Keratinocyte (primary cell): ENCODE results near the gene MCUB. TPM values are rescaled to one million over a fixed set of nuclear protein-coding genes. Genes with fewer than 3 reads are reported as not detected.

Experiments used
- DNase-seq: peaks from one replicate; pipeline ENCODE4 v3.0.0-alpha.2; 2011; ENCODE audit warnings: low read depth, missing footprints, low spot score
- FAIRE-seq: peaks from 2 replicates; lab custom pipeline; 2011; peaks lifted over from hg19 to GRCh38; lab: Jason Lieb, UNC
- H2AFZ ChIP-seq: 2 replicates; pipeline ENCODE4 v1.6.0; 2012; ENCODE audit warnings: low read length, control low read depth, inconsistent platforms; ENCODE audit not compliant: control insufficient read depth
- H3K27ac ChIP-seq: 2 replicates; pipeline ENCODE4 v1.5.1; 2011; ENCODE audit warnings: low read length; ENCODE audit not compliant: control insufficient read depth, insufficient read depth
- H3K27me3 ChIP-seq: 3 replicates; pipeline ENCODE4 v1.6.0; 2011; ENCODE audit warnings: low read length; ENCODE audit not compliant: control insufficient read depth, insufficient read depth; ENCODE audit errors: extremely low read depth
- H3K36me3 ChIP-seq, 2 experiments: 2 replicates in 1 of 2; 3 replicates in 1 of 2; pipeline ENCODE4 v1.5.1; 2011; ENCODE audit warnings: low read length in 2 of 2, mild to moderate bottlenecking in 1 of 2; ENCODE audit not compliant: control insufficient read depth in 2 of 2, insufficient read depth in 2 of 2; ENCODE audit errors: extremely low read depth in 1 of 2
- H3K4me1 ChIP-seq: 3 replicates; pipeline ENCODE4 v1.5.1; 2011; ENCODE audit warnings: low read length; ENCODE audit not compliant: control insufficient read depth, insufficient read depth; ENCODE audit errors: extremely low read depth
- H3K4me2 ChIP-seq: 3 replicates; pipeline ENCODE4 v1.6.0; 2011; ENCODE audit warnings: low read depth, low read length; ENCODE audit not compliant: control insufficient read depth, insufficient read depth; ENCODE audit errors: extremely low read depth
- H3K4me3 ChIP-seq, 3 experiments: fragments of 200-600 bp in 1 of 3; sonication (generic) in 1 of 3; 2 replicates in 2 of 3; 3 replicates in 1 of 3; pipeline ENCODE4 v1.5.1; 2011 to 2016; ENCODE audit warnings: low read length in 3 of 3, mild to moderate bottlenecking in 3 of 3, control low read depth in 2 of 3, inconsistent platforms in 1 of 3, low read depth in 1 of 3, mixed read lengths in 1 of 3, mixed run types in 1 of 3, moderate library complexity in 1 of 3; ENCODE audit not compliant: control insufficient read depth in 2 of 3, insufficient read depth in 2 of 3; ENCODE audit errors: extremely low read depth in 1 of 3
- H3K79me2 ChIP-seq: 2 replicates; pipeline ENCODE4 v1.6.0; 2012; ENCODE audit warnings: low read length; ENCODE audit not compliant: control insufficient read depth, insufficient read depth
- H3K9ac ChIP-seq: 3 replicates; pipeline ENCODE4 v1.6.0; 2011; ENCODE audit warnings: low read length; ENCODE audit not compliant: control insufficient read depth, insufficient read depth; ENCODE audit errors: extremely low read depth
- H3K9me1 ChIP-seq: 3 replicates; pipeline ENCODE4 v1.6.0; 2011; ENCODE audit warnings: low read length; ENCODE audit not compliant: control insufficient read depth, insufficient read depth; ENCODE audit errors: extremely low read depth
- H3K9me3 ChIP-seq: 2 replicates; pipeline ENCODE4 v1.5.1; 2012; ENCODE audit warnings: low read depth, low read length; ENCODE audit not compliant: control insufficient read depth
- H4K20me1 ChIP-seq: 3 replicates; pipeline ENCODE4 v1.6.0; 2011; ENCODE audit warnings: low read length; ENCODE audit not compliant: control insufficient read depth, insufficient read depth; ENCODE audit errors: extremely low read depth
- EZH2 ChIP-seq: IDR thresholded peaks from one replicate; pipeline ENCODE4 v1.6.1; 2012; ENCODE audit warnings: inconsistent platforms, mild to moderate bottlenecking, low read length, moderate library complexity
- dilution Hi-C: fragments of 300-500 bp; cut with MboI; formaldehyde crosslinking; loops from one replicate; pipeline ENCODE4 v1.7.0; 2020; ENCODE audit warnings: low sequenced_read_pairs; ENCODE audit not compliant: extremely low pct_ligation_motif_present
- polyA plus RNA-seq, 5 experiments: library from polyadenylated mRNA; depleted of rRNA in 3 of 5; stranded (reverse) in 3 of 5; stranded (forward) in 1 of 5; unstranded in 1 of 5; fragments of >200 nt; gene quantifications; 1 replicate in 1 of 5; 2 replicates in 3 of 5; 3 replicates in 1 of 5; pipeline versions ENCODE4 v1.2.1 to v1.2.3, GENCODE V29; 2011 to 2012; ENCODE audit warnings: missing spikeins in 2 of 5, low read depth in 1 of 5, low replicate concordance in 1 of 5
- TF ChIP-seq, protein P1 (sequence below), 3 experiments: IDR thresholded peaks in 1 of 3; conservative IDR thresholded peaks in 1 of 3; optimal IDR thresholded peaks in 1 of 3; 2 replicates in 2 of 3; 3 replicates in 1 of 3; pipeline versions ENCODE3 to v1.5.1; 2011; ENCODE audit warnings: low read length in 3 of 3, mild to moderate bottlenecking in 3 of 3, moderate library complexity in 2 of 3, control low read depth in 1 of 3, inconsistent platforms in 1 of 3; ENCODE audit not compliant: insufficient read depth in 2 of 3; ENCODE audit errors: extremely low read depth in 1 of 3

MCUB gene
- polyA plus RNA-seq, 1 donor (not counting 4 experiments of a cell fraction or from before 2014, with no cell fraction given), result 20.3 TPM

- H3K79me2 ChIP-seq, result no peaks in the 10 kb centered on the region
- dilution Hi-C loops, result no loop called here
Observed at GRCh38 chr4:109614015-109614414, 54.0 kb downstream of the MCUB start.

GRCh38 chr4:109614466-109614865 is 54.4 kb downstream of the MCUB start:
- Histone ChIP-seq H4K20me1 (no peaks in the 10 kb centered on the region), H3K36me3 (no peaks in the 10 kb centered on the region), H3K27me3 (no peaks in the 10 kb centered on the region), H2AFZ (no peak overlapping the region), H3K4me1 (peaks cover 3% of the 10 kb centered on the region), H3K4me3 (no peak overlapping the region), H3K79me2 (no peaks in the 10 kb centered on the region), H3K9ac (no peak overlapping the region), H3K27ac (no peak overlapping the region), H3K9me3 (no peaks in the 10 kb centered on the region), H3K4me2 (no peak overlapping the region), H3K9me1 (no peaks in the 10 kb centered on the region)
- DNase-seq (no peak), FAIRE-seq (no peak)
- TF ChIP-seq, protein P1, sequence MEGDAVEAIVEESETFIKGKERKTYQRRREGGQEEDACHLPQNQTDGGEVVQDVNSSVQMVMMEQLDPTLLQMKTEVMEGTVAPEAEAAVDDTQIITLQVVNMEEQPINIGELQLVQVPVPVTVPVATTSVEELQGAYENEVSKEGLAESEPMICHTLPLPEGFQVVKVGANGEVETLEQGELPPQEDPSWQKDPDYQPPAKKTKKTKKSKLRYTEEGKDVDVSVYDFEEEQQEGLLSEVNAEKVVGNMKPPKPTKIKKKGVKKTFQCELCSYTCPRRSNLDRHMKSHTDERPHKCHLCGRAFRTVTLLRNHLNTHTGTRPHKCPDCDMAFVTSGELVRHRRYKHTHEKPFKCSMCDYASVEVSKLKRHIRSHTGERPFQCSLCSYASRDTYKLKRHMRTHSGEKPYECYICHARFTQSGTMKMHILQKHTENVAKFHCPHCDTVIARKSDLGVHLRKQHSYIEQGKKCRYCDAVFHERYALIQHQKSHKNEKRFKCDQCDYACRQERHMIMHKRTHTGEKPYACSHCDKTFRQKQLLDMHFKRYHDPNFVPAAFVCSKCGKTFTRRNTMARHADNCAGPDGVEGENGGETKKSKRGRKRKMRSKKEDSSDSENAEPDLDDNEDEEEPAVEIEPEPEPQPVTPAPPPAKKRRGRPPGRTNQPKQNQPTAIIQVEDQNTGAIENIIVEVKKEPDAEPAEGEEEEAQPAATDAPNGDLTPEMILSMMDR (optimal IDR thresholded peaks at IDR 0.05 in 1 of 3, IDR thresholded peaks at IDR 0.05 in 1 of 3, conservative IDR thresholded peaks at IDR 0.05 in 1 of 3; ENCODE audit: extremely low read depth in 1 of 3, insufficient read depth in 2 of 3, low read length in 3 of 3), result no peak
- TF ChIP-seq EZH2, result no peak
- dilution Hi-C loops, result no loop called here

More at GRCh38 chr4:109614015-109614414, 54.0 kb downstream of the MCUB start:
- no peaks in the 10 kb centered on the region for H4K20me1 ChIP-seq
- peaks cover 5% of the 10 kb centered on the region for H3K4me1 ChIP-seq
- no peak overlapping the region for H3K9ac ChIP-seq
- no peaks in the 10 kb centered on the region for H3K9me1 ChIP-seq
- FAIRE-seq, result no peak
- no peaks in the 10 kb centered on the region for H3K36me3 ChIP-seq
- no peak overlapping the region for H2AFZ ChIP-seq
- no peak overlapping the region for H3K4me3 ChIP-seq
- no peak for DNase-seq
- H3K27ac ChIP-seq, result no peak overlapping the region
- no peak overlapping the region for H3K4me2 ChIP-seq
- no peaks in the 10 kb centered on the region for H3K27me3 ChIP-seq
- H3K9me3 ChIP-seq, result no peaks in the 10 kb centered on the region
- TF ChIP-seq, protein P1 (optimal IDR thresholded peaks at IDR 0.05 in 1 of 3, IDR thresholded peaks at IDR 0.05 in 1 of 3, conservative IDR thresholded peaks at IDR 0.05 in 1 of 3; ENCODE audit: extremely low read depth in 1 of 3, insufficient read depth in 2 of 3, low read length in 3 of 3), result no peak
- no peak for TF ChIP-seq EZH2
